OCI-LY3 (cell line): ENCODE measurements around the gene ARHGEF28.

Experiments used
- H2AFZ ChIP-seq: fragments of 200-600, 300-600 bp; shearing (Covaris generic); 2 replicates; pipeline ENCODE4 v1.6.0; 2014; ENCODE audit warnings: antibody characterized with exemption, low read depth, low read length
- H3K27ac ChIP-seq: fragments of 200-600, 300-600 bp; sonication (generic); 2 replicates; pipeline ENCODE4 v1.5.1; 2014; ENCODE audit warnings: mild to moderate bottlenecking, low read length, moderate library complexity, mixed read lengths
- H3K27me3 ChIP-seq: fragments of 200-600, 300-600 bp; sonication (generic); 2 replicates; pipeline ENCODE4 v1.6.1; 2014; ENCODE audit warnings: low read depth, low read length, mixed read lengths
- H3K36me3 ChIP-seq: fragments of 200-600, 300-600 bp; sonication (generic); replicated peaks from 2 replicates; pipeline ENCODE3; 2014; ENCODE audit warnings: low read depth, low read length, mixed read lengths
- H3K4me1 ChIP-seq: fragments of 300-600, 200-600 bp; sonication (generic); 2 replicates; pipeline ENCODE4 v1.6.1; 2014; ENCODE audit warnings: low read length, mixed read lengths
- H3K4me2 ChIP-seq: fragments of 200-600, 300-600 bp; sonication (generic); 2 replicates; pipeline ENCODE4 v1.6.1; 2014; ENCODE audit warnings: low read length, mixed read lengths
- H3K4me3 ChIP-seq: fragments of 300-600, 200-600 bp; sonication (generic); 2 replicates; pipeline ENCODE4 v1.5.1; 2014; ENCODE audit warnings: antibody characterized with exemption, mild to moderate bottlenecking, low read length, moderate library complexity
- H3K79me2 ChIP-seq: fragments of 300-600, 200-600 bp; shearing (Covaris generic); 2 replicates; pipeline ENCODE4 v1.6.1; 2014; ENCODE audit warnings: mild to moderate bottlenecking, low read length, mixed read lengths
- H3K9ac ChIP-seq: fragments of 300-600, 200-600 bp; shearing (Covaris generic); 2 replicates; pipeline ENCODE4 v1.6.0; 2014; ENCODE audit warnings: mild to moderate bottlenecking, low read length, moderate library complexity
- H3K9me3 ChIP-seq: fragments of 200-600, 300-600 bp; shearing (Covaris generic); 2 replicates; pipeline ENCODE4 v1.6.1; 2014; ENCODE audit warnings: low read length, mixed read lengths; ENCODE audit not compliant: insufficient read depth
- H4K20me1 ChIP-seq: fragments of 200-600, 300-600 bp; sonication (generic); 2 replicates; pipeline ENCODE4 v1.6.1; 2016; ENCODE audit warnings: low read length, mixed read lengths; ENCODE audit not compliant: insufficient read depth
- CTCF ChIP-seq: fragments of 200-600, 300-600 bp; sonication (generic); IDR thresholded peaks from 2 replicates; pipeline ENCODE4 v1.5.1; 2014; ENCODE audit warnings: antibody characterized with exemption, low read length, low read depth
- EZH2phosphoT487 ChIP-seq: fragments of 200-600 bp; shearing (Covaris generic); IDR thresholded peaks from 2 replicates; pipeline ENCODE4 v1.6.1; 2018; ENCODE audit warnings: antibody characterized with exemption, mixed run types, low read depth

Gene ARHGEF28

GRCh38 chr5:73740274-73740790 is 114.3 kb downstream of the ARHGEF28 start:
- no peaks in the 10 kb centered on the region for H3K36me3 ChIP-seq
- H2AFZ ChIP-seq, result no peak overlapping the region
- no peaks in the 10 kb centered on the region for H4K20me1 ChIP-seq
- H3K4me2 ChIP-seq, result no peak overlapping the region
- H3K4me1 ChIP-seq, result no peaks in the 10 kb centered on the region
- no peaks in the 10 kb centered on the region for H3K9me3 ChIP-seq
- H3K27me3 ChIP-seq, result no peaks in the 10 kb centered on the region
- H3K4me3 ChIP-seq, result no peak overlapping the region
- no peak overlapping the region for H3K27ac ChIP-seq
- H3K9ac ChIP-seq, result no peak overlapping the region
- TF ChIP-seq CTCF (no peak), EZH2phosphoT487 (no peak)
- H3K79me2 ChIP-seq, result no peaks in the 10 kb centered on the region

GRCh38 chr5:73743161-73743560 is 117.2 kb downstream of the ARHGEF28 start:
- H3K9ac ChIP-seq, result no peak overlapping the region
- no peaks in the 10 kb centered on the region for H3K4me1 ChIP-seq
- no peaks in the 10 kb centered on the region for H3K79me2 ChIP-seq
- H3K27ac ChIP-seq, result no peak overlapping the region
- H3K36me3 ChIP-seq, result no peaks in the 10 kb centered on the region
- no peak overlapping the region for H3K4me3 ChIP-seq
- no peak overlapping the region for H3K4me2 ChIP-seq
- no peaks in the 10 kb centered on the region for H4K20me1 ChIP-seq
- H3K9me3 ChIP-seq, result no peaks in the 10 kb centered on the region
- no peak overlapping the region for H2AFZ ChIP-seq
- TF ChIP-seq EZH2phosphoT487 (no peak), CTCF (no peak)
- no peaks in the 10 kb centered on the region for H3K27me3 ChIP-seq

- Histone ChIP-seq H3K4me1 (no peaks in the 10 kb centered on the region), H3K4me2 (no peak overlapping the region), H3K9me3 (no peaks in the 10 kb centered on the region), H3K4me3 (no peak overlapping the region), H3K79me2 (no peaks in the 10 kb centered on the region), H2AFZ (no peak overlapping the region), H3K9ac (no peak overlapping the region), H3K27me3 (no peaks in the 10 kb centered on the region), H3K27ac (no peak overlapping the region), H3K36me3 (no peaks in the 10 kb centered on the region), H4K20me1 (no peaks in the 10 kb centered on the region)
- TF ChIP-seq EZH2phosphoT487 (no peak), CTCF (no peak)
Measured at GRCh38 chr5:73745836-73746235, 119.8 kb downstream of the ARHGEF28 start.

GRCh38 chr5:73746608-73747007 is 120.6 kb downstream of the ARHGEF28 start:
- no peaks in the 10 kb centered on the region for H4K20me1 ChIP-seq
- H3K36me3 ChIP-seq, result no peaks in the 10 kb centered on the region

More at GRCh38 chr5:73746608-73747007, 120.6 kb downstream of the ARHGEF28 start:
- TF ChIP-seq EZH2phosphoT487 (no peak), CTCF (no peak)
- Histone ChIP-seq H3K4me1 (no peaks in the 10 kb centered on the region; the same call in 1 of the 2 replicates), H3K4me2 (no peak overlapping the region), H3K9me3 (no peaks in the 10 kb centered on the region), H3K27ac (no peak overlapping the region), H3K9ac (no peak overlapping the region), H2AFZ (no peak overlapping the region), H3K4me3 (no peak overlapping the region), H3K79me2 (no peaks in the 10 kb centered on the region), H3K27me3 (0 out of 2 replicates have a peak, but pooled peaks cover under 1% of the 10 kb centered on the region)
